H1 (cell line): ENCODE data around the gene STK32C. TPM values are rescaled to one million over a fixed set of nuclear protein-coding genes. Genes with fewer than 3 reads are reported as not detected.

ENCODE experiments used
- CTCF ChIA-PET: fragments of 300-600 bp; sonication (Branson Sonifier 250); formaldehyde crosslinking; loops from one replicate; lab custom pipeline; 2021; ENCODE audit not compliant: partially characterized antibody; lab: Charles Lee
- POLR2A ChIA-PET: fragments of 300-600 bp; sonication (Branson Sonifier 250); formaldehyde crosslinking; loops from one replicate; lab custom pipeline; 2021; ENCODE audit warnings: inconsistent platforms; ENCODE audit not compliant: partially characterized antibody; lab: Charles Lee
- DNase-seq, 2 experiments: peaks; one replicate each; pipeline versions ENCODE4 v3.0.0 to v3.0.0-alpha.2; 2010 to 2022; ENCODE audit warnings: low spot score in 2 of 2, low read depth in 1 of 2, mixed read lengths in 1 of 2
- FAIRE-seq: peaks from 2 replicates; lab custom pipeline; 2011; peaks lifted over from hg19 to GRCh38; lab: Jason Lieb, UNC
- H2AFZ ChIP-seq: 2 replicates; pipeline ENCODE4 v1.8.1; 2012; ENCODE audit warnings: low read length, inconsistent platforms
- H2AK5ac ChIP-seq: 2 replicates; pipeline ENCODE4 v1.6.1; 2013; ENCODE audit warnings: low read depth, low read length
- H2BK120ac ChIP-seq: replicated peaks from 2 replicates; pipeline ENCODE3; 2013; ENCODE audit warnings: low read depth, low read length, inconsistent platforms
- H2BK12ac ChIP-seq: 2 replicates; pipeline ENCODE4 v1.6.1; 2013; ENCODE audit warnings: low read depth, low read length
- H2BK15ac ChIP-seq: 2 replicates; pipeline ENCODE4 v1.6.1; 2013; ENCODE audit warnings: low read length
- H2BK20ac ChIP-seq: 2 replicates; pipeline ENCODE4 v1.6.1; 2013; ENCODE audit warnings: low read length
- H2BK5ac ChIP-seq: 2 replicates; pipeline ENCODE4 v1.6.1; 2013; ENCODE audit warnings: low read depth, low read length
- H3K14ac ChIP-seq: 2 replicates; pipeline ENCODE4 v1.6.1; 2013; ENCODE audit warnings: inconsistent platforms; ENCODE audit not compliant: insufficient read length
- H3K18ac ChIP-seq: 2 replicates; pipeline ENCODE4 v1.6.1; 2013; ENCODE audit warnings: low read length; ENCODE audit errors: extremely low read depth
- H3K23ac ChIP-seq: 2 replicates; pipeline ENCODE4 v1.6.1; 2013; ENCODE audit warnings: inconsistent platforms; ENCODE audit not compliant: insufficient read length
- H3K23me2 ChIP-seq: 2 replicates; pipeline ENCODE4 v1.6.1; 2013; ENCODE audit warnings: low read depth, low read length
- H3K27ac ChIP-seq: 2 replicates; pipeline ENCODE4 v1.6.1; 2011; ENCODE audit warnings: low read depth, low read length, inconsistent platforms
- H3K27me3 ChIP-seq, 4 experiments: replicated peaks in 1 of 4; 1 replicate in 1 of 4; 2 replicates in 3 of 4; pipeline versions ENCODE4 v1.6.1 to v1.8.1; 2011 to 2013; ENCODE audit warnings: low read length in 3 of 4, mild to moderate bottlenecking in 3 of 4, inconsistent platforms in 2 of 4, mixed read lengths in 2 of 4, moderate library complexity in 1 of 4; ENCODE audit not compliant: control insufficient read depth in 3 of 4, insufficient read depth in 3 of 4; ENCODE audit errors: extremely low read depth in 1 of 4
- H3K36me3 ChIP-seq, 4 experiments: 2 replicates each; pipeline versions ENCODE4 v1.6.1 to v1.8.1; 2011 to 2013; ENCODE audit warnings: mild to moderate bottlenecking in 4 of 4, low read length in 3 of 4, moderate library complexity in 2 of 4, control low read depth in 1 of 4, inconsistent platforms in 1 of 4; ENCODE audit not compliant: insufficient read depth in 4 of 4, control insufficient read depth in 2 of 4
- H3K4ac ChIP-seq: replicated peaks from 2 replicates; pipeline ENCODE3; 2013; ENCODE audit warnings: low read length, low read depth, mixed read lengths, inconsistent platforms; ENCODE audit not compliant: insufficient read length
- H3K4me1 ChIP-seq, 4 experiments: replicated peaks in 1 of 4; 1 replicate in 1 of 4; 2 replicates in 3 of 4; pipeline versions ENCODE4 v1.6.1 to v1.8.1; 2011 to 2013; ENCODE audit warnings: low read length in 3 of 4, inconsistent platforms in 2 of 4, mixed read lengths in 1 of 4; ENCODE audit not compliant: insufficient read depth in 4 of 4, control insufficient read depth in 3 of 4
- H3K4me2 ChIP-seq, 2 experiments: 2 replicates each; pipeline versions ENCODE4 v1.6.1 to v1.8.1; 2011 to 2013; ENCODE audit warnings: low read depth in 2 of 2, low read length in 2 of 2, control low read depth in 1 of 2, inconsistent platforms in 1 of 2, mild to moderate bottlenecking in 1 of 2; ENCODE audit not compliant: insufficient read depth in 1 of 2
- H3K4me3 ChIP-seq, 4 experiments: fragments of 200-600, 300-600 bp in 1 of 4; sonication (generic), shearing (Covaris generic), sonication (Bioruptor Twin) in 1 of 4; 2 replicates each; pipeline versions ENCODE4 v1.5.1 to v1.8.1; 2011 to 2016; ENCODE audit warnings: low read length in 4 of 4, low read depth in 3 of 4, control low read depth in 2 of 4, inconsistent platforms in 2 of 4, mild to moderate bottlenecking in 2 of 4, mixed read lengths in 1 of 4, moderate library complexity in 1 of 4; ENCODE audit not compliant: insufficient read depth in 2 of 4; ENCODE audit errors: extremely low read depth in 1 of 4
- H3K56ac ChIP-seq: replicated peaks from 2 replicates; pipeline ENCODE3; 2013; ENCODE audit warnings: low read depth, mild to moderate bottlenecking, mixed read lengths, low read length, inconsistent platforms; ENCODE audit not compliant: insufficient read length
- H3K79me1 ChIP-seq: 2 replicates; pipeline ENCODE4 v1.6.1; 2013; ENCODE audit warnings: low read depth, low read length, control low read depth
- H3K79me2 ChIP-seq, 2 experiments: 2 replicates each; pipeline versions ENCODE4 v1.6.1 to v1.8.1; 2012 to 2013; ENCODE audit warnings: low read length in 2 of 2, mild to moderate bottlenecking in 2 of 2, inconsistent platforms in 1 of 2; ENCODE audit not compliant: insufficient read depth in 2 of 2, control insufficient read depth in 1 of 2
- H3K9ac ChIP-seq, 4 experiments: replicated peaks in 1 of 4; 1 replicate in 1 of 4; 2 replicates in 3 of 4; pipeline versions ENCODE4 v1.6.1 to v1.8.1; 2011 to 2013; ENCODE audit warnings: low read depth in 3 of 4, low read length in 3 of 4, control low read depth in 2 of 4, mild to moderate bottlenecking in 2 of 4, moderate library complexity in 2 of 4, inconsistent platforms in 1 of 4; ENCODE audit errors: extremely low read depth in 1 of 4
- H3K9me3 ChIP-seq, 2 experiments: 2 replicates each; pipeline versions ENCODE4 v1.6.1 to v1.8.1; 2012 to 2013; ENCODE audit warnings: mild to moderate bottlenecking in 2 of 2, moderate library complexity in 2 of 2, control low read depth in 1 of 2, inconsistent platforms in 1 of 2, low read depth in 1 of 2, low read length in 1 of 2, mixed read lengths in 1 of 2; ENCODE audit not compliant: insufficient read depth in 2 of 2
- H4K20me1 ChIP-seq, 2 experiments: replicated peaks in 1 of 2; 2 replicates each; pipeline versions ENCODE3 to v1.8.1; 2011 to 2013; ENCODE audit warnings: inconsistent platforms in 2 of 2, low read length in 2 of 2, mild to moderate bottlenecking in 1 of 2; ENCODE audit not compliant: insufficient read depth in 2 of 2, control insufficient read depth in 1 of 2
- H4K5ac ChIP-seq: 2 replicates; pipeline ENCODE4 v1.6.1; 2013; ENCODE audit warnings: low read length, low read depth, mixed read lengths, inconsistent platforms; ENCODE audit not compliant: insufficient read length
- H4K8ac ChIP-seq: 2 replicates; pipeline ENCODE4 v1.8.0; 2013; ENCODE audit warnings: mild to moderate bottlenecking, moderate library complexity, low read length, inconsistent platforms; ENCODE audit not compliant: insufficient read depth; ENCODE audit errors: extremely low read depth
- H4K91ac ChIP-seq: replicated peaks from 2 replicates; pipeline ENCODE3; 2013; ENCODE audit warnings: low read length, mixed read lengths, inconsistent platforms; ENCODE audit not compliant: insufficient read length
- ASH2L ChIP-seq: fragments of 200-600, 300-600 bp; sonication (generic); IDR thresholded peaks from one replicate; pipeline ENCODE4 v1.7.1; 2017; ENCODE audit warnings: low read length
- JUN ChIP-seq: IDR thresholded peaks from 2 replicates; pipeline ENCODE4 v1.6.1; 2011; ENCODE audit warnings: low read depth, mild to moderate bottlenecking, improper control_type of control experiment, low read length
- PHF8 ChIP-seq: fragments of 200-600 bp; sonication (generic); conservative IDR thresholded peaks from 2 replicates; pipeline ENCODE4 v1.7.1; 2012; ENCODE audit warnings: low read depth, mild to moderate bottlenecking, inconsistent platforms, low read length, moderate library complexity
- SP2 ChIP-seq: IDR thresholded peaks from 2 replicates; pipeline ENCODE4 v1.6.1; 2012; ENCODE audit warnings: mild to moderate bottlenecking, low read length, inconsistent platforms
- WGBS, 2 experiments: shearing (Covaris generic) in 1 of 2; methylation state at CpG; one replicate each; pipeline versions ENCODE4 v1.1.6 to v1.1.7; 2013 to 2015; ENCODE audit warnings: low lambda C conversion rate in 2 of 2, mixed read lengths in 2 of 2, inconsistent platforms in 1 of 2, low coverage in 1 of 2, missing lambda C conversion rate in 1 of 2; ENCODE audit not compliant: insufficient replicate concordance in 2 of 2, insufficient coverage in 1 of 2, insufficient read length in 1 of 2; ENCODE audit errors: extremely low coverage in 1 of 2, missing lambda C conversion rate in 1 of 2; 5-methylcytosine and 5-hydroxymethylcytosine counted together
- polyA plus RNA-seq, 7 experiments: library from polyadenylated mRNA; depleted of rRNA in 3 of 7; stranded (reverse) in 5 of 7; unstranded in 2 of 7; fragments of >200 nt in 5 of 7; fragments of 200-250 nt in 2 of 7; gene quantifications; 1 replicate in 5 of 7; 2 replicates in 1 of 7; 4 replicates in 1 of 7; pipeline versions ENCODE4 v1.2.1 to v1.2.3, GENCODE V29; 2011 to 2013; ENCODE audit warnings: missing spikeins in 2 of 7, mixed read lengths in 2 of 7
- total RNA-seq: library from RNA; stranded (reverse); fragmentation: NEBNext Ultra II Directional; extraction: Animal tissue kit (Norgen Biotek cat#: 25700); gene quantifications from 2 replicates; pipeline ENCODE4 v1.2.1, GENCODE V29; 2021

Gene STK32C
- total and polyA plus RNA-seq, 2 of the 8 experiments (the other 6 are each of a cell fraction or from before 2014, with no cell fraction given) = 10.6 to 15.6 TPM

GRCh38 chr10:132355297-132355696, 47.5 kb upstream of the STK32C start:
- H3K36me3 ChIP-seq = no peaks in the 10 kb centered on the region
- H3K79me1 ChIP-seq = no peaks in the 10 kb centered on the region
- no peak overlapping the region for H3K18ac ChIP-seq
- no peak overlapping the region for H3K4me2 ChIP-seq
- no peak overlapping the region for H3K27ac ChIP-seq
- H3K9ac ChIP-seq = no peak overlapping the region
- no peak overlapping the region for H4K91ac ChIP-seq
- CTCF ChIA-PET = interaction anchor here (0.7 to 3.0 kb wide), 5 partner anchors 8 to 132 kb away, joined by 3 to 18 read pairs (median 4); no protein-coding TSS in a partner anchor
- no peak overlapping the region for H3K56ac ChIP-seq
- no peaks in the 10 kb centered on the region for H3K23me2 ChIP-seq
- TF ChIP-seq SP2 (no peak), JUN (no peak), PHF8 (no peak), ASH2L (no peak)
- no peak overlapping the region for H2AFZ ChIP-seq
- H2BK20ac ChIP-seq = no peak overlapping the region
- H2BK120ac ChIP-seq = no peak overlapping the region
- H2AK5ac ChIP-seq = no peak overlapping the region
- H3K4ac ChIP-seq = no peak overlapping the region
- no peaks in the 10 kb centered on the region for H4K20me1 ChIP-seq
- POLR2A ChIA-PET = no interaction called here
- 90% methylated on average over 17 of the region's 17 CpGs; no CpG with 5 or more reads in 1 of the 2 experiments for WGBS, 2 experiments
- H3K23ac ChIP-seq = no peak overlapping the region
- no peak for DNase-seq
- no peak overlapping the region for H2BK5ac ChIP-seq
- H2BK15ac ChIP-seq = no peak overlapping the region
- no peak for FAIRE-seq
- peaks cover 0 to 2% (median 1%) of the 10 kb centered on the region in 4 experiments; a peak in 1 of 7 replicates for H3K27me3 ChIP-seq
- H3K4me1 ChIP-seq = 0 out of 7 replicates have a peak, but pooled peaks cover 0 to 3% (median 0%) of the 10 kb centered on the region in 4 experiments
- no peak overlapping the region for H4K8ac ChIP-seq
- H3K4me3 ChIP-seq = no peak overlapping the region
- no peaks in the 10 kb centered on the region for H3K79me2 ChIP-seq
- H4K5ac ChIP-seq = no peak overlapping the region
- no peak overlapping the region for H2BK12ac ChIP-seq
- no peaks in the 10 kb centered on the region; a peak in 1 of 4 replicates for H3K9me3 ChIP-seq
- no peak overlapping the region for H3K14ac ChIP-seq
